ENCODE measurements around the gene WNT9A.

DNA sequence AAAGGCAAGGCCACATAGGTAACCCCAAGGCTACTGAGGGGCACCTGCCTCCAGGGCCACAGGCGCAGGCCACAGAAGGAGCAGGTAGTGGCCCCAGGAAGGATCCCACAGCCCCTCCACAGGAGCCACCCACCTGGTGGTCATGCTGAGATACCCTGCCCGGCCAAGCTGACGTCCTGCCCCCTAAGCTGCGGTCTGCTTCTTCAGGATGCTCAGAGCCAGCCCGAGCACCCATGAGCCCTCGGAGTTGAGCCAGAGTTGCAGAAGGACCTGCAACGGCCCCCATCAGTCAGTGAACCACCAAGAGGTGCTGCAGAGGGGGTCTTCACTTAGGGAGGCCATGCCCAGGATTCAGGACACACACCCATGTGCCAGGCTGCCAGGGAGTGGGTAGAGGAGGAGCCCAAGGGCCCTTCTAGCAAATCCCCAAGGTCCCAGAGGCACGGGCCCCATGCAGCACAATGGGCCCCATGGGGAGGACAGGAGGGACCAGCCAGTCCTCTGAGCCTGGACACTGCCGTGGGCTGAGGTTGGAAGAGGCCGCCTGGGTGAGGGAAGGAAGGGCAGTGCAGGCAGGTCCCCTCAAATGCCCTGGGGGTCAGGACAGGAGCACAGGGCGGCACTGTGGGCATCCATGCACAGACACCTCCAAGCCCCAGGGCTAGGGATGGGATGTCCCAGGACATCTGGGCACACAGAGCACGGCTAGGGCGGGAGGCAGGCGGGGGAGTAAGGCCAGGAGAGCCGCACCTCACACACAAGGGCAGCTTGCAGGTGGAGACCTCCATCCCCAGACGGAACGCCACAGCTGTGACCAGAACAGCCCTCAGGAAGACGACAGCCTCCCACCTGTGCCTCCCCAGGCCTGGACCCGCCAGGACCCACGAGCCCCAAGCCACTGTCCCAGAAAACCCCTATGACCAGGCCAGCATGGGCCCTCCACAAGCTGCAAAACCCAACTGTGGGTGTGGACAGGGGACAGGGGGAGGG lies 20.5 kb downstream of the WNT9A start:
- TF ChIP-seq, protein P1, sequence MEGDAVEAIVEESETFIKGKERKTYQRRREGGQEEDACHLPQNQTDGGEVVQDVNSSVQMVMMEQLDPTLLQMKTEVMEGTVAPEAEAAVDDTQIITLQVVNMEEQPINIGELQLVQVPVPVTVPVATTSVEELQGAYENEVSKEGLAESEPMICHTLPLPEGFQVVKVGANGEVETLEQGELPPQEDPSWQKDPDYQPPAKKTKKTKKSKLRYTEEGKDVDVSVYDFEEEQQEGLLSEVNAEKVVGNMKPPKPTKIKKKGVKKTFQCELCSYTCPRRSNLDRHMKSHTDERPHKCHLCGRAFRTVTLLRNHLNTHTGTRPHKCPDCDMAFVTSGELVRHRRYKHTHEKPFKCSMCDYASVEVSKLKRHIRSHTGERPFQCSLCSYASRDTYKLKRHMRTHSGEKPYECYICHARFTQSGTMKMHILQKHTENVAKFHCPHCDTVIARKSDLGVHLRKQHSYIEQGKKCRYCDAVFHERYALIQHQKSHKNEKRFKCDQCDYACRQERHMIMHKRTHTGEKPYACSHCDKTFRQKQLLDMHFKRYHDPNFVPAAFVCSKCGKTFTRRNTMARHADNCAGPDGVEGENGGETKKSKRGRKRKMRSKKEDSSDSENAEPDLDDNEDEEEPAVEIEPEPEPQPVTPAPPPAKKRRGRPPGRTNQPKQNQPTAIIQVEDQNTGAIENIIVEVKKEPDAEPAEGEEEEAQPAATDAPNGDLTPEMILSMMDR (IDR thresholded peaks at IDR 0.05; ENCODE audit: poor library complexity, severe bottlenecking) = no peak
- no peak for TF ChIP-seq RAD21 (conservative IDR thresholded peaks at IDR 0.05)
- no peak for TF ChIP-seq SMC3 (conservative IDR thresholded peaks at IDR 0.05; ENCODE audit: poor library complexity)

Data from neural cell (in vitro differentiated cells).